Thyroid gland (tissue), 4 donors: ENCODE data around the gene CHST11.

Experiments used
- POLR2A ChIP-seq, 2 donors: fragments of 450-650 bp; IDR thresholded peaks; one replicate each; pipeline ENCODE4 v1.6.1; 2017; ENCODE audit warnings: antibody characterized with exemption in 2 of 2, mild to moderate bottlenecking in 2 of 2, moderate library complexity in 1 of 2
- TF ChIP-seq, protein P1 (sequence below), 6 experiments: fragments of 200-600 bp in 3 of 6; fragments of 450-650 bp in 3 of 6; sonication (generic) in 3 of 6; IDR thresholded peaks; one replicate each; pipeline ENCODE4 v1.5.1; 2016 to 2019; ENCODE audit warnings: antibody characterized with exemption in 6 of 6, mild to moderate bottlenecking in 2 of 6, inconsistent platforms in 1 of 6, moderate library complexity in 1 of 6

- TF ChIP-seq, protein P1, sequence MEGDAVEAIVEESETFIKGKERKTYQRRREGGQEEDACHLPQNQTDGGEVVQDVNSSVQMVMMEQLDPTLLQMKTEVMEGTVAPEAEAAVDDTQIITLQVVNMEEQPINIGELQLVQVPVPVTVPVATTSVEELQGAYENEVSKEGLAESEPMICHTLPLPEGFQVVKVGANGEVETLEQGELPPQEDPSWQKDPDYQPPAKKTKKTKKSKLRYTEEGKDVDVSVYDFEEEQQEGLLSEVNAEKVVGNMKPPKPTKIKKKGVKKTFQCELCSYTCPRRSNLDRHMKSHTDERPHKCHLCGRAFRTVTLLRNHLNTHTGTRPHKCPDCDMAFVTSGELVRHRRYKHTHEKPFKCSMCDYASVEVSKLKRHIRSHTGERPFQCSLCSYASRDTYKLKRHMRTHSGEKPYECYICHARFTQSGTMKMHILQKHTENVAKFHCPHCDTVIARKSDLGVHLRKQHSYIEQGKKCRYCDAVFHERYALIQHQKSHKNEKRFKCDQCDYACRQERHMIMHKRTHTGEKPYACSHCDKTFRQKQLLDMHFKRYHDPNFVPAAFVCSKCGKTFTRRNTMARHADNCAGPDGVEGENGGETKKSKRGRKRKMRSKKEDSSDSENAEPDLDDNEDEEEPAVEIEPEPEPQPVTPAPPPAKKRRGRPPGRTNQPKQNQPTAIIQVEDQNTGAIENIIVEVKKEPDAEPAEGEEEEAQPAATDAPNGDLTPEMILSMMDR (IDR thresholded peaks at IDR 0.05) = no peak
- TF ChIP-seq POLR2A (IDR thresholded peaks at IDR 0.05) = no peak
Measured at GRCh38 chr12:104792570-104792969, 335.8 kb downstream of the CHST11 start.
